Omental fat pad (tissue), 4 donors: ENCODE results near the gene MRPL23. TPM values are rescaled to one million over a fixed set of nuclear protein-coding genes. Genes with fewer than 3 reads are reported as not detected.

Experiments used
- small RNA-seq: library from RNA; depleted of rRNA; stranded (forward); fragments of <200 nt; gene quantifications from one replicate; pipeline ENCODE3, GENCODE V24; 2016
- total RNA-seq, 4 donors: library from RNA; depleted of rRNA; stranded (reverse); fragments of >200 nt; gene quantifications; one replicate each; pipeline ENCODE4 v1.1.0, GENCODE V29; 2016

Gene MRPL23
- total RNA-seq, 4 donors from 2014 or later = 82.3 to 114 (median 111) TPM

Small RNAs within 50 kb of the gene (small RNA-seq; reads per million reads assigned to genes)
- gene RF01972 (not detected), gene RF01973 (not detected)

Other genes with a start within 250 kb of the MRPL23 start
- 1 to 10 TPM in 3 of 4 donors, under 1 TPM in 1; 0.79 to 2.3 (median 1.6) TPM for gene IFITM10, start 196.7 kb upstream of the MRPL23 start, total RNA-seq
- gene CTSD, start 183.4 kb upstream of the MRPL23 start, total RNA-seq = 1,000 to 10,000 TPM in 1 of 4 donors, 100 to 1,000 TPM in 3; 359 to 1,165 (median 624) TPM
- not detected for gene SYT8, start 112.3 kb upstream of the MRPL23 start, total RNA-seq
- 1 to 10 TPM in 3 of 4 donors, not detected in 1; 1.4 to 3.7 (median 2.4) TPM for gene TNNI2, start 108.4 kb upstream of the MRPL23 start, total RNA-seq
- 10 to 100 TPM; 12.1 to 71.2 (median 49.8) TPM for gene LSP1, start 94.2 kb upstream of the MRPL23 start, total RNA-seq
- gene PRR33, start 55.4 kb upstream of the MRPL23 start, total RNA-seq = not detected
- gene TNNT3, start 27.6 kb upstream of the MRPL23 start, total RNA-seq = 10 to 100 TPM in 3 of 4 donors, 1 to 10 TPM in 1; 4.6 to 21.3 (median 14.4) TPM
- gene H19, start 50.5 kb downstream of the MRPL23 start, total RNA-seq = 1,000 to 10,000 TPM in 1 of 4 donors, 100 to 1,000 TPM in 3; 386 to 1,140 (median 511) TPM
- gene IGF2, start 192.1 kb downstream of the MRPL23 start, total RNA-seq = 10 to 100 TPM; 44.6 to 69.4 (median 52.3) TPM
- not detected for gene INS, start 213.9 kb downstream of the MRPL23 start, total RNA-seq
- not detected for gene TH, start 224.5 kb downstream of the MRPL23 start, total RNA-seq